GM12873 (cell line): ENCODE data around the gene TCIRG1.

Experiments
- CTCF ChIP-seq: IDR thresholded peaks from 2 replicates; pipeline ENCODE4 v1.5.1; 2012; ENCODE audit warnings: low read depth, mild to moderate bottlenecking, moderate library complexity, low read length, control low read depth; ENCODE audit not compliant: insufficient read depth; ENCODE audit errors: missing control alignments

TCIRG1 gene

GRCh38 chr11:68015467-68015866 lies 23.4 kb upstream of the TCIRG1 start:
- no peak for TF ChIP-seq CTCF

- TF ChIP-seq CTCF: no peak
Measured at GRCh38 chr11:68016161-68016903, 22.5 kb upstream of the TCIRG1 start.

- TF ChIP-seq CTCF: no peak
Measured at GRCh38 chr11:68016904-68017817, 21.7 kb upstream of the TCIRG1 start.

- no peak for TF ChIP-seq CTCF
Measured at GRCh38 chr11:68017980-68018729, 20.7 kb upstream of the TCIRG1 start.

GRCh38 chr11:68018730-68019190 lies 20.1 kb upstream of the TCIRG1 start:
- no peak for TF ChIP-seq CTCF

- TF ChIP-seq CTCF: no peak
Measured at GRCh38 chr11:68019486-68019885, 19.3 kb upstream of the TCIRG1 start.

GRCh38 chr11:68020575-68020974 lies 18.2 kb upstream of the TCIRG1 start:
- TF ChIP-seq CTCF: no peak
